IMR-90 (cell line): ENCODE data around the gene FOXK1.

Source experiments
- BHLHE40 ChIP-seq: fragments of 150-350 bp; IDR thresholded peaks from 2 replicates; pipeline ENCODE4 v1.6.1; 2016; ENCODE audit warnings: mild to moderate bottlenecking, low read depth, low read length
- CEBPB ChIP-seq: IDR thresholded peaks from 2 replicates; pipeline ENCODE4 v1.6.1; 2012; ENCODE audit warnings: low read depth, low read length, improper control_type of control experiment
- CTCF ChIP-seq: conservative IDR thresholded peaks from 2 replicates; pipeline ENCODE4 v1.5.1; 2012; ENCODE audit warnings: mild to moderate bottlenecking, low read depth, low read length, improper control_type of control experiment
- POLR2A ChIP-seq: IDR thresholded peaks from 2 replicates; pipeline ENCODE4 v1.6.1; 2012; ENCODE audit warnings: mild to moderate bottlenecking, low read depth, low read length
- RAD21 ChIP-seq: IDR thresholded peaks from 2 replicates; pipeline ENCODE4 v1.6.1; 2012; ENCODE audit warnings: low read length, improper control_type of control experiment
- SMC3 ChIP-seq: fragments of 150-350 bp; IDR thresholded peaks from 2 replicates; pipeline ENCODE4 v1.6.1; 2016; ENCODE audit warnings: low read depth, mild to moderate bottlenecking, antibody characterized with exemption, low read length, moderate library complexity

GRCh38 chr7:4707980-4708411 is 25.9 kb downstream of the FOXK1 start:
- TF ChIP-seq CTCF (no peak), BHLHE40 (no peak), POLR2A (no peak), SMC3 (no peak), RAD21 (no peak), CEBPB (no peak)
